WTC11 (cell line): ENCODE data around the gene GLIPR2.

Experiments
- AR ChIP-seq: fragments of 250-450 bp; sonication (Bioruptor Pico); IDR thresholded peaks from 2 replicates; pipeline ENCODE4 v1.9.0; 2021; ENCODE audit warnings: mild to moderate bottlenecking
- CREB1 ChIP-seq: sonication (generic); formaldehyde crosslinking; IDR thresholded peaks from 2 replicates; pipeline ENCODE4 v1.8.0; 2023; ENCODE audit warnings: mild to moderate bottlenecking, missing genetic modification reagents
- GABPB1 ChIP-seq: sonication (generic); formaldehyde crosslinking; IDR thresholded peaks from 2 replicates; pipeline ENCODE4 v1.8.1; 2023; ENCODE audit warnings: mild to moderate bottlenecking, missing genetic modification reagents
- NR2C2 ChIP-seq: sonication (generic); formaldehyde crosslinking; IDR thresholded peaks from 2 replicates; pipeline ENCODE4 v1.8.0; 2022; ENCODE audit warnings: mild to moderate bottlenecking, missing genetic modification reagents
- OVOL2 ChIP-seq: fragments of 250-450 bp; sonication (Bioruptor Pico); IDR thresholded peaks from 2 replicates; pipeline ENCODE4 v1.9.0; 2021; ENCODE audit warnings: mild to moderate bottlenecking, borderline replicate concordance
- SP1 ChIP-seq: sonication (generic); formaldehyde crosslinking; conservative IDR thresholded peaks from 2 replicates; pipeline ENCODE4 v1.8.1; 2022; ENCODE audit warnings: missing genetic modification reagents
- TEAD4 ChIP-seq: sonication (generic); formaldehyde crosslinking; IDR thresholded peaks from 2 replicates; pipeline ENCODE4 v1.8.0; 2022; ENCODE audit warnings: mild to moderate bottlenecking, missing genetic modification reagents
- TP53 ChIP-seq: sonication (generic); formaldehyde crosslinking; IDR thresholded peaks from 2 replicates; pipeline ENCODE4 v1.8.1; 2023; ENCODE audit warnings: mild to moderate bottlenecking, missing genetic modification reagents
- ZNF138 ChIP-seq: sonication (generic); formaldehyde crosslinking; conservative IDR thresholded peaks from 2 replicates; pipeline ENCODE4 v1.8.1; 2022; ENCODE audit warnings: mild to moderate bottlenecking, moderate library complexity, missing genetic modification reagents
- ZNF317 ChIP-seq: sonication (generic); formaldehyde crosslinking; IDR thresholded peaks from 2 replicates; pipeline ENCODE4 v1.8.1; 2023; ENCODE audit warnings: low read depth, mild to moderate bottlenecking, moderate library complexity, missing genetic modification reagents, borderline replicate concordance
- TF ChIP-seq, protein P1 (sequence below): fragments of 200-600 bp; IDR thresholded peaks from 2 replicates; pipeline ENCODE4 v1.8.0; 2022; ENCODE audit warnings: antibody characterized with exemption
- TF ChIP-seq, protein P2 (sequence below): sonication (generic); formaldehyde crosslinking; IDR thresholded peaks from 2 replicates; pipeline ENCODE4 v1.8.0; 2022; ENCODE audit warnings: mild to moderate bottlenecking, missing genetic modification reagents

GRCh38 chr9:36173861-36174260, 37.3 kb downstream of the GLIPR2 start:
- TF ChIP-seq ZNF317 (CRISPR knock-in tag): no peak
- no peak for TF ChIP-seq OVOL2 (CRISPR knock-in tag)
- no peak for TF ChIP-seq SP1 (CRISPR knock-in tag)
- TF ChIP-seq CREB1 (CRISPR knock-in tag): no peak
- TF ChIP-seq TEAD4: no peak
- no peak for TF ChIP-seq TP53 (CRISPR knock-in tag)
- no peak for TF ChIP-seq GABPB1 (CRISPR knock-in tag)
- TF ChIP-seq, protein P1, sequence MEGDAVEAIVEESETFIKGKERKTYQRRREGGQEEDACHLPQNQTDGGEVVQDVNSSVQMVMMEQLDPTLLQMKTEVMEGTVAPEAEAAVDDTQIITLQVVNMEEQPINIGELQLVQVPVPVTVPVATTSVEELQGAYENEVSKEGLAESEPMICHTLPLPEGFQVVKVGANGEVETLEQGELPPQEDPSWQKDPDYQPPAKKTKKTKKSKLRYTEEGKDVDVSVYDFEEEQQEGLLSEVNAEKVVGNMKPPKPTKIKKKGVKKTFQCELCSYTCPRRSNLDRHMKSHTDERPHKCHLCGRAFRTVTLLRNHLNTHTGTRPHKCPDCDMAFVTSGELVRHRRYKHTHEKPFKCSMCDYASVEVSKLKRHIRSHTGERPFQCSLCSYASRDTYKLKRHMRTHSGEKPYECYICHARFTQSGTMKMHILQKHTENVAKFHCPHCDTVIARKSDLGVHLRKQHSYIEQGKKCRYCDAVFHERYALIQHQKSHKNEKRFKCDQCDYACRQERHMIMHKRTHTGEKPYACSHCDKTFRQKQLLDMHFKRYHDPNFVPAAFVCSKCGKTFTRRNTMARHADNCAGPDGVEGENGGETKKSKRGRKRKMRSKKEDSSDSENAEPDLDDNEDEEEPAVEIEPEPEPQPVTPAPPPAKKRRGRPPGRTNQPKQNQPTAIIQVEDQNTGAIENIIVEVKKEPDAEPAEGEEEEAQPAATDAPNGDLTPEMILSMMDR: no peak
- no peak for TF ChIP-seq NR2C2 (CRISPR knock-in tag)
- no peak for TF ChIP-seq AR
- no peak for TF ChIP-seq ZNF138
- TF ChIP-seq, protein P2, sequence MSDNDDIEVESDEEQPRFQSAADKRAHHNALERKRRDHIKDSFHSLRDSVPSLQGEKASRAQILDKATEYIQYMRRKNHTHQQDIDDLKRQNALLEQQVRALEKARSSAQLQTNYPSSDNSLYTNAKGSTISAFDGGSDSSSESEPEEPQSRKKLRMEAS (CRISPR knock-in tag): no peak
